Measurements from ENCODE around the gene ZNF579. TPM values are rescaled to one million over a fixed set of nuclear protein-coding genes. Genes with fewer than 3 reads are reported as not detected.

The ZNF579 gene
- total and polyA plus RNA-seq, 9 of the 15 experiments (the other 6 are each of a cell fraction or from before 2014, with no cell fraction given) = 0.06 to 15.9 (median 1.6) TPM

- TF ChIP-seq ZBTB33 (CRISPR knock-in tag; IDR thresholded peaks at IDR 0.05) (no peak), TCF7 (IDR thresholded peaks at IDR 0.05; ENCODE audit: borderline replicate concordance) (no peak), RHOXF2B (CRISPR knock-in tag; conservative IDR thresholded peaks at IDR 0.05) (no peak), ETV6 (IDR thresholded peaks at IDR 0.05; ENCODE audit: borderline replicate concordance in 1 of 2, low read depth in 2 of 2, low read length in 1 of 2) (no peak), ETV6 (CRISPR knock-in tag; IDR thresholded peaks at IDR 0.05; ENCODE audit: borderline replicate concordance) (no peak), PTTG1 (tag; IDR thresholded peaks at IDR 0.05; ENCODE audit: low read depth) (no peak), NR2C1 (IDR thresholded peaks at IDR 0.05) (no peak), NR2C1 (tag; IDR thresholded peaks at IDR 0.05) (0 out of 2 replicates have a peak, but pooled peaks have one; percentile 19), MLLT1 (IDR thresholded peaks at IDR 0.05) (no peak), ZNF695 (CRISPR knock-in tag; IDR thresholded peaks at IDR 0.05) (no peak), LCOR (CRISPR knock-in tag; IDR thresholded peaks at IDR 0.05) (no peak), SMAD4 (CRISPR knock-in tag; conservative IDR thresholded peaks at IDR 0.05) (peak; percentile 48; the same call in 1 of the 2 replicates), ZNF316 (IDR thresholded peaks at IDR 0.05) (no peak), CTCFL (IDR thresholded peaks at IDR 0.05; ENCODE audit: borderline replicate concordance, insufficient read depth, low read depth, low read length, poor library complexity, severe bottlenecking) (no peak), VEZF1 (CRISPR knock-in tag; IDR thresholded peaks at IDR 0.05) (no peak), NFATC3 (IDR thresholded peaks at IDR 0.05) (no peak), ZBTB34 (CRISPR knock-in tag; IDR thresholded peaks at IDR 0.05) (no peak), DMBX1 (CRISPR knock-in tag; IDR thresholded peaks at IDR 0.05; ENCODE audit: borderline replicate concordance) (0 out of 2 replicates have a peak, but pooled peaks have one; percentile 29), GABPB1 (CRISPR knock-in tag; IDR thresholded peaks at IDR 0.05) (no peak)
These were observed 40.0 kb upstream of the ZNF579 start (continued) for GRCh38 chr19:55620410-55621204.

Data from K562 (cell line).